ENCODE results near the gene PGA3.
"Not testable (repeated sequence)": the region's sequence is repeated elsewhere in the genome, so short reads cannot be mapped to it uniquely, and the experiment has no call there.

The PGA3 gene

GRCh38 chr11:61202950-61203746 is at the start of gene PGA3:
TSS of gene PGA3 (plus strand) at chr11:61203515. CDS start at chr11:61203565, 50 bp downstream.
- not testable (repeated sequence) for DNase-seq

GRCh38 chr11:61153593-61154095 is 49.7 kb upstream of the PGA3 start:
- DNase-seq = no peak

GRCh38 chr11:61154528-61154927 is 48.8 kb upstream of the PGA3 start:
- no peak for DNase-seq

GRCh38 chr11:61155312-61155711 is 48.0 kb upstream of the PGA3 start:
- no peak for DNase-seq

GRCh38 chr11:61155741-61156140 is 47.6 kb upstream of the PGA3 start:
- DNase-seq = no peak

- no peak for DNase-seq
Measured at GRCh38 chr11:61157743-61158142, 45.6 kb upstream of the PGA3 start.

- DNase-seq = no peak
Measured at GRCh38 chr11:61158691-61159381, 44.5 kb upstream of the PGA3 start.

GRCh38 chr11:61160487-61161189 is 42.7 kb upstream of the PGA3 start:
- no peak for DNase-seq

GRCh38 chr11:61161190-61162091 is 41.9 kb upstream of the PGA3 start, which contains the start of gene VPS37C:
TSS of gene VPS37C (minus strand) at chr11:61161426. CDS start at chr11:61138829, 22,597 bp downstream.
- peak; percentile 89 for DNase-seq

GRCh38 chr11:61162092-61162941 is 41.0 kb upstream of the PGA3 start:
- DNase-seq = no peak

GRCh38 chr11:61163021-61163420 is 40.3 kb upstream of the PGA3 start:
- DNase-seq = no peak

- peak; percentile 32 for DNase-seq
Measured at GRCh38 chr11:61163714-61164605, 39.4 kb upstream of the PGA3 start.

- DNase-seq = no peak
Measured at GRCh38 chr11:61164606-61165424, 38.5 kb upstream of the PGA3 start.

GRCh38 chr11:61165785-61166184 is 37.5 kb upstream of the PGA3 start:
- DNase-seq = not testable (repeated sequence)

GRCh38 chr11:61166331-61166730 is 37.0 kb upstream of the PGA3 start:
- DNase-seq = not testable (repeated sequence)

- DNase-seq = no peak
Measured at GRCh38 chr11:61168042-61168688, 35.1 kb upstream of the PGA3 start.

GRCh38 chr11:61168800-61169199 is 34.5 kb upstream of the PGA3 start:
- no peak for DNase-seq

- DNase-seq = no peak
Measured at GRCh38 chr11:61170566-61170965, 32.7 kb upstream of the PGA3 start.

- DNase-seq = no peak
Measured at GRCh38 chr11:61171907-61172306, 31.4 kb upstream of the PGA3 start.
